Measurements from ENCODE around the gene COPS9. TPM values are rescaled to one million over a fixed set of nuclear protein-coding genes. Genes with fewer than 3 reads are reported as not detected.

Gene COPS9
- polyA plus RNA-seq, 3 donors from 2014 or later: 294 to 465 (median 356) TPM

DNA sequence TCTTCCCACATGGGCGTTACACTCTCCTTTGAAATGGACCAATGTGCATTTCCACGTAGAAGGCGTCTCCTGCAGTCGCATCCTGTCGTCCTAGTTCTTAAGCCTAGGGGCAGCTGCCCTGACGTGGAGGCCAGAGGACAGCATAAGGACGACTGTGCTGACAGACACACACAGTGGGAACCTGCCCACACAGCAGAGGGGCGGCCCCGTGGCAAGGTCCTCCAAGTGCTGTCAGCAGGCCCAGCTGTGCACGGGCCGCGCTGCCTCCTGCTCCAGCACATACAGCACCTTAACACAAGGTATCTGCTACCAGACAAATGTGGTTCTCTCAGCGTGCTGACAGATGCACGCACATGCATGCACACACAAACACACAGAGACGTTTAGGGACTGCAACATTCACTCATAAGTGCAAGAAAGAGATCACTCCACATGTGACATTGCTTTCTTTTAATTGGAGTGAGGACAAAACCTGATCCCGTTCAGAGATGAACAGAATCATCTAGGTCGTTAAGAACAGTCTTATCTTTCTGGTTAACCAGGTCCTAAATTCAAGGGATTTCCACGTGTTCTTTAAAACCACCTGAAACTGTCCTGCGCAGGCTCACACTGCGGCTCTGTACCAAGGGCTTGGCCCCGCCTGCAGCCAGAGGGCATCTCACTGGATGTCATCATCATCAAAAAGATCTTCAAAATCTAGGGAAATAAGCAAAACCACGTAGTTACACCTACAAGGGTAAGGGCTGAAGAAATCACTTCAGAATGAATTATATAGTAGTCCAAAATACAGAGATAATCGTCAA, 5.5 kb downstream of the COPS9 start:
- no peak overlapping the region for H3K27ac Mint-ChIP-seq
- peaks cover 6 to 29% (median 14%) of the 10 kb centered on the region in 3 donors for H3K36me3 Mint-ChIP-seq
- H3K27me3 Mint-ChIP-seq (ENCODE audit: low read depth in 3 of 3): peaks cover 3% of the 10 kb centered on the region in 3 donors
- no peak for DNase-seq
- no peaks in the 10 kb centered on the region for H3K9me3 Mint-ChIP-seq
- peaks cover 19 to 25% of the 10 kb centered on the region in 2 donors for H3K4me1 Mint-ChIP-seq
- H3K4me3 Mint-ChIP-seq: no peak overlapping the region

GRCh38 chr2:240129731-240130392, 6.2 kb downstream of the COPS9 start:
- no peak for DNase-seq
- H3K27me3 Mint-ChIP-seq (ENCODE audit: low read depth in 3 of 3): peaks cover 0 to 1% (median 1%) of the 10 kb centered on the region in 3 donors
- H3K9me3 Mint-ChIP-seq: no peaks in the 10 kb centered on the region
- H3K36me3 Mint-ChIP-seq: peaks cover 9 to 32% (median 17%) of the 10 kb centered on the region in 3 donors
- no peak overlapping the region for H3K27ac Mint-ChIP-seq
- H3K4me3 Mint-ChIP-seq: no peak overlapping the region
- peaks cover 12 to 18% of the 10 kb centered on the region in 2 donors for H3K4me1 Mint-ChIP-seq

GRCh38 chr2:240129311-240129710, 6.8 kb downstream of the COPS9 start:
- H3K27me3 Mint-ChIP-seq (ENCODE audit: low read depth in 3 of 3): peaks cover 0 to 1% (median 0%) of the 10 kb centered on the region in 3 donors
- no peak overlapping the region for H3K27ac Mint-ChIP-seq
- peaks cover 6 to 12% of the 10 kb centered on the region in 2 donors for H3K4me1 Mint-ChIP-seq
- DNase-seq: no peak
- H3K9me3 Mint-ChIP-seq: no peaks in the 10 kb centered on the region
- peaks cover 9 to 32% (median 17%) of the 10 kb centered on the region in 3 donors for H3K36me3 Mint-ChIP-seq
- no peak overlapping the region for H3K4me3 Mint-ChIP-seq

DNA sequence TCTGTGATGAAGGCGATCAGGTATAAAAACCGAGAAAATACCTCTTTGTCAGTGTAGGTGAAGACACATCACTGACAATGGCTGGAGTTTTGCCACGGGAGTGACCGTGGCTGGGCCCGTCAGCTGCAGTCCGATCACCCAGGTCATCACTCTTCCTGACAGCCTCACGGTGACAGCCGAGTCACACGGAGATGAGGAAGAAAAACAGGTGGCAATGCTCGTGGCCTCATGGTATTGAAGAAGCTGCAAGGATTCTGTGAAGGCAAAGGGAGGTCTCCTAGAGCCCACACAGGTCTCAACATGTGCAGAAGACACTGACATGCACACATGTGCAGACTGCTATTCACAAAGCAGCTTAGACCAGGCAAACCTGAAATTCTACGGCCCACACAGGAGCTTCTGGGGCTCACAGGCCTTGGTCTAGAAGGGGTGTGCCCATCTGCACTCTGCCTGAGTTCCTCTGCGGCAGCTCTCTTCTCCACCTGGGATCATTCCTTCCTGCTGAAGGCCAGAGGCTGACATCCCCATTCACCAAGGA, 7.4 kb downstream of the COPS9 start:
- Mint-ChIP-seq H3K27ac (no peak overlapping the region), H3K4me1 (peaks cover 4 to 6% of the 10 kb centered on the region in 2 donors), H3K36me3 (peaks cover 9 to 28% (median 17%) of the 10 kb centered on the region in 3 donors), H3K9me3 (no peaks in the 10 kb centered on the region), H3K27me3 (ENCODE audit: low read depth in 3 of 3) (peaks cover 0 to 1% (median 0%) of the 10 kb centered on the region in 3 donors), H3K4me3 (no peak overlapping the region)
- no peak for DNase-seq

GRCh38 chr2:240127911-240128607, 8.0 kb downstream of the COPS9 start:
- Mint-ChIP-seq H3K27ac (no peak overlapping the region), H3K27me3 (ENCODE audit: low read depth in 3 of 3) (peaks cover 0 to 1% (median 0%) of the 10 kb centered on the region in 3 donors), H3K4me1 (peaks cover under 1 to 1% of the 10 kb centered on the region in 2 donors)

DNA sequence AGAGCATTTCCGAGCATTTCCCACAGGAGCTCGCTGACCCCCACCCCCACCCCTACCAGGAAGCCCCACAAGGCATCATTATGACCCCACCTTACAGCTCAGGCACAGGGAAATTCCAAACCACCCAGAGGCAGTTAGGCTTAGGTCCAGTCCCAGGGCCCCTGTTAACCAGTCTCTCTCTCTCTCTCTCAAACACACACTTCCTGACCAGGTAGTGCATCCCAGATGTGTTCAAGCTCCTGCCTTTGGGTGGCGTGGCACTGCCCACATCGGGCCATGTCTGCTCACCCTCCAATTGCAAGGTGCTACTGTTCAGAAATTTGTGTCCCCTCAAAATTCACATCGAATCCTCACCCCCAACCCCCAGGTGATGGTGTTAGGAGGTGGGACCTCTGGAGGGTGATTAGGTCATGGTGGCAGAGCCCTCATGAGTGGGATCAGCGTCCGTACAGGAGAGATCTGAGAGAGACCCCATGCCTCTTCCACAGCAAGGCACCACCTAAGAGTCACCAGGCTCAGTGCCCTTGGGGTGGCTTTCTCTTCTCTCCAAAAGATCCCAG, 8.8 kb downstream of the COPS9 start:
- peaks cover 0 to 1% (median 0%) of the 10 kb centered on the region in 3 donors for H3K27me3 Mint-ChIP-seq (ENCODE audit: low read depth in 3 of 3)

More at GRCh38 chr2:240127911-240128607, 8.0 kb downstream of the COPS9 start:
- no peaks in the 10 kb centered on the region for H3K9me3 Mint-ChIP-seq
- peaks cover 9 to 28% (median 14%) of the 10 kb centered on the region in 3 donors for H3K36me3 Mint-ChIP-seq
- no peak for DNase-seq
- H3K4me3 Mint-ChIP-seq: no peak overlapping the region

DNA sequence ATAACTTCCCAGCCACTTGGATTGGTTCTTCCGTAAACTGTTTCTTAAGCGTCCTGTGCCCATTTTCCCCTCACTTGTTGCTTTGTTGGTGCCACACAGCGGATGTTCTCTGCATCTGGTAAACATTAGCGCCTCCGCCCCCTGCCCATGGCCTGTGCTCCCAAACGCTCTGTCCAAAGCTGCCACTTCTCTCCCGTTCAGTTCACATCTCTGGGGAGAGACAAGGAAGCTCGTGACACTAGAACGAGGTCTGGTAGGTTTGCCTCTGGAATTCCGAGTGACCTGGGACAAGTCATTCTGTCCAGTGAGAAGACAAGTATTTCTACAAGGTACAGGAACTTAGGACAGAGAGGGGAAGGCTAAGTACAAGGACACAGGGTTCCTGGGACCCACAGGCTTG, 9.4 kb downstream of the COPS9 start:
- Mint-ChIP-seq H3K4me3 (no peak overlapping the region), H3K27me3 (ENCODE audit: low read depth in 3 of 3) (peaks cover 0 to 1% (median 0%) of the 10 kb centered on the region in 3 donors), H3K4me1 (no peaks in the 10 kb centered on the region), H3K27ac (no peak overlapping the region), H3K9me3 (no peaks in the 10 kb centered on the region), H3K36me3 (peaks cover 9 to 24% (median 11%) of the 10 kb centered on the region in 3 donors)
- no peak for DNase-seq

More for the DNA sequence above, 8.8 kb downstream of the COPS9 start:
- Mint-ChIP-seq H3K9me3 (no peaks in the 10 kb centered on the region), H3K4me3 (no peak overlapping the region), H3K27ac (no peak overlapping the region), H3K36me3 (peaks cover 9 to 28% (median 11%) of the 10 kb centered on the region in 3 donors), H3K4me1 (no peaks in the 10 kb centered on the region)
- no peak for DNase-seq

- H3K27ac Mint-ChIP-seq: no peak overlapping the region
- peaks cover 9 to 17% (median 11%) of the 10 kb centered on the region in 3 donors for H3K36me3 Mint-ChIP-seq
- H3K9me3 Mint-ChIP-seq: no peaks in the 10 kb centered on the region
- peaks cover 0 to 1% (median 0%) of the 10 kb centered on the region in 3 donors for H3K27me3 Mint-ChIP-seq (ENCODE audit: low read depth in 3 of 3)
- no peak overlapping the region for H3K4me3 Mint-ChIP-seq
- no peak for DNase-seq
- no peaks in the 10 kb centered on the region for H3K4me1 Mint-ChIP-seq
Measured at GRCh38 chr2:240125742-240126141, 10.4 kb downstream of the COPS9 start.

DNA sequence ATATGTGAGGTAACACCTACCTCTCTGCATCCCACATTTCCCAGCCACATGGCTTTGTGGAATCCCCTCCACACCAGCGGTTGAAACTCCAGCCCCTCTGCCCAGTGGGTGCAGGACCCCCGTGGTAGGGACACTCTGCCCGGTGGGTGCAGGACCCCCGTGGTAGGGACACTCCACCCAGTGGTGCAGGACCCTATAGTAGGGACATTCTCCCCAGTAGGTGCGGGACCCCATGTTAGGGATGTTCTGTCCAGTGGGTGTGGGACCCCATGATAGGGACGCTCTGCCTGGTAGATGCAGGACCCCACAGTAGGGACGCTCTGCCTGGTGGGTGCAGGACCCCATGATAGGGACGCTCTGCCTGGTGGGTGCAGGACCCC, 11.5 kb downstream of the COPS9 start:
- H3K4me1 Mint-ChIP-seq: no peaks in the 10 kb centered on the region
- H3K27me3 Mint-ChIP-seq (ENCODE audit: low read depth in 3 of 3): peaks cover 0 to 3% (median 1%) of the 10 kb centered on the region in 3 donors
- DNase-seq: no peak

DNA sequence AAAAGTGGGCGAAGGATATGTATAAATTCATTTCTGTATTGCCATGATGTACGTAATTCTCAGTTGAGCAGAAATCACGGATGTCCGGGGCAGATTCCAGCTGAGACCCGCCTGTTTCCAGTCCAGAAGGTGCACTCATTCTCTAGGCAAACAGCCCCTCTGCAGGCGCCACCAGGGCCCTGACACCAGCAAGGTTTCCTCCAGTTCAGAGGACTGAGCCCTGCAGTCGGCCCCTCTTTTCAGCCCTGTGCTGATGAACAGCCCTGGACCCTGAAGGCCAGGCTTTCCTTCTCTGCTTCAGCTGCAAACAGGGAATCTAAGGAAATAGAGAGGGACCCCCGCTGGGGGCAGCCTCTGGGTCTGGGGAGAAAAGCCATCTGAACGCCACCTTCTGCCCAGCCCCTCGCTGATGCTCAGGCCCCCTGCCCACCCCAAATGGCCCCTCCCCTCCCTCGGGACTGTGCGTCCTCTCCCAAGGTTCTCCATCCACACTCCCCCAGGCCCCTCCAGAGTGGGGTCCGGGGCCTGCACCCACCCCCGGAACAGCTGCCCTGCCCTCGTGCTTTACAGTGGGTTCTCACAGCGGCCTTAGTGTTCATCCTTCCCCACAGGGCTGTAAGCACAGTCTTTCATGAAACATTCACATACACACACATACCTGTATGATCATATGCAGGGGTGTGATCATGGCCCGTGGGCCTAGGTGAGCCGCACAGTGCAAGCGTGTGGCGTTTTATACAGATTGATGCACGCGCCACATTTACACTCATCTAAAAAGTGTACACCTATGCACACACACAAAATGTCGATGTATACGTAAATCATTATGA, 12.1 kb downstream of the COPS9 start:
- H3K4me1 Mint-ChIP-seq: no peaks in the 10 kb centered on the region
- H3K9me3 Mint-ChIP-seq: no peaks in the 10 kb centered on the region
- no peak for DNase-seq
- H3K36me3 Mint-ChIP-seq: peaks cover 9 to 11% (median 11%) of the 10 kb centered on the region in 3 donors
- H3K27me3 Mint-ChIP-seq (ENCODE audit: low read depth in 3 of 3): peaks cover 0 to 4% (median 1%) of the 10 kb centered on the region in 3 donors
- H3K27ac Mint-ChIP-seq: no peak overlapping the region
- no peak overlapping the region for H3K4me3 Mint-ChIP-seq

More for the DNA sequence above, 11.5 kb downstream of the COPS9 start:
- Mint-ChIP-seq H3K4me3 (no peak overlapping the region), H3K9me3 (no peaks in the 10 kb centered on the region), H3K36me3 (peaks cover 9 to 13% (median 11%) of the 10 kb centered on the region in 3 donors), H3K27ac (no peak overlapping the region)

- Mint-ChIP-seq H3K4me1 (no peaks in the 10 kb centered on the region), H3K36me3 (peaks cover 6 to 9% (median 9%) of the 10 kb centered on the region in 3 donors), H3K9me3 (no peaks in the 10 kb centered on the region), H3K27ac (no peak overlapping the region), H3K4me3 (no peak overlapping the region), H3K27me3 (ENCODE audit: low read depth in 3 of 3) (peaks cover 0 to 4% (median 1%) of the 10 kb centered on the region in 3 donors)
- DNase-seq: no peak
Measured at GRCh38 chr2:240121675-240122074, 14.4 kb downstream of the COPS9 start.

DNA sequence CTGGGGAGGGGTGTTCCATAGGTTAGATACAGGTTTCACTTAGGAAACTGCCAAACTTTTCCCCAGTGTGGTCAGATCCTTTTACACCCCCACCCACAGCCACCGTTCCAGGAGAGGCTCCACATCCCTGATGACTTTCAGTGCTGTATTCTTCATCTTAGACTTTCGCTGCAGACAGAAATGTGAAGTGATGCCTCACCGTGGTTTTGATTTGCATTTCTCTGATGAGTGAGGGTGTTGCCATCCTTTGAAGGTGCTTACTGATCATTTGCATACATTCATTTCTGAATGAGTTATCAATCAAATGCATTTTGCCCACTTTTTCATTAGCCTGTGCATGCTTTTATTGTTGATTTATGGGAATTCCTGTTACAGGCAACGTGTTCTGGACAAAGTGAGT, 14.9 kb downstream of the COPS9 start:
- Mint-ChIP-seq H3K27me3 (ENCODE audit: low read depth in 3 of 3) (peaks cover 0 to 4% (median 1%) of the 10 kb centered on the region in 3 donors), H3K27ac (no peak overlapping the region), H3K4me1 (no peaks in the 10 kb centered on the region), H3K9me3 (no peaks in the 10 kb centered on the region), H3K36me3 (peaks cover 6% of the 10 kb centered on the region in 3 donors), H3K4me3 (no peak overlapping the region)
- DNase-seq: no peak
